GM19025 (cell line): ENCODE data around the gene SGIP1.

Experiments used
- ATAC-seq: cut with Tn5 transposase; IDR thresholded peaks from one replicate; pipeline ENCODE4 v1.9.1; 2021; ENCODE audit warnings: mild to moderate bottlenecking, low read depth, moderate library complexity; ENCODE audit not compliant: unreplicated experiment

SGIP1 gene

GRCh38 chr1:66676613-66677298 is 142.8 kb downstream of the SGIP1 start:
- ATAC-seq = no peak

GRCh38 chr1:66678146-66678545 is 144.2 kb downstream of the SGIP1 start:
- no peak for ATAC-seq

- ATAC-seq = no peak
These were observed 145.2 kb downstream of the SGIP1 start for GRCh38 chr1:66679140-66679539.

DNA sequence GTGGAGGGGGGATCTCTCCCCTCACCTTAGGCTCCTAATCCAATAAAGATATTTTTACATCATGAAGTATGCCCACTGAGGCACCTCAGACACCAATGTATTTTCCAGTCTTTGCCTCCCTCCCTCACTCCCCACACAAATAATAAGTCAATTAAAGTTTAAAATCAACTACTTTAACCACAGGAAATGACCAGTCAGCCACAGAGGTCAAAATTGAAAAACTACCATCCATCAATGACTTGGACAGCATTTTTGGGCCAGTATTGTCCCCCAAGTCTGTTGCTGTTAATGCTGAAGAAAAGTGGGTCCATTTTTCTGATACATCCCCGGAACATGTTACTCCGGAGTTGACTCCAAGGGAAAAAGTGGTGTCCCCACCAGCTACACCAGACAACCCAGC is 147.7 kb downstream of the SGIP1 start:
- ATAC-seq = no peak

GRCh38 chr1:66682106-66682505 is 148.2 kb downstream of the SGIP1 start:
- ATAC-seq = no peak

GRCh38 chr1:66684353-66684752 is 150.4 kb downstream of the SGIP1 start:
- no peak for ATAC-seq

DNA sequence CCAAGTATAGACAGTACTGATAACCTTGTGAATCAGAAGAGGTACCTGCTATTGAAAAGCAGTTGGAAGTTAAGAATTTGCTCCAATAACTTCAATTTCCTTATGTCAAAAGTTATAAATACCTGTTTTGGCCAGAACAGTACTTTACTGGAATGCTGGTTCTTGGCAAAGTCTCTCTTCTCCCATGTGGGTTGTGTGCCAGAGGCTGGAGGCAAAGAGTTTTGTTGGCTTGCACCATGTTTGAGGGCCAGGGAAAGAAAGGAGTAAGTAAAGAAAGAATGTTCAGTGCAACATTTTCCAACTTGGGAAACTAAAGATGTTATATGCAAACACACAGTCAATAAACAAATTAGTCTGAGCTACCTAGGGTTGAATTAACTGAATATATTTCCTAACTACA is 151.3 kb downstream of the SGIP1 start:
- no peak for ATAC-seq

DNA sequence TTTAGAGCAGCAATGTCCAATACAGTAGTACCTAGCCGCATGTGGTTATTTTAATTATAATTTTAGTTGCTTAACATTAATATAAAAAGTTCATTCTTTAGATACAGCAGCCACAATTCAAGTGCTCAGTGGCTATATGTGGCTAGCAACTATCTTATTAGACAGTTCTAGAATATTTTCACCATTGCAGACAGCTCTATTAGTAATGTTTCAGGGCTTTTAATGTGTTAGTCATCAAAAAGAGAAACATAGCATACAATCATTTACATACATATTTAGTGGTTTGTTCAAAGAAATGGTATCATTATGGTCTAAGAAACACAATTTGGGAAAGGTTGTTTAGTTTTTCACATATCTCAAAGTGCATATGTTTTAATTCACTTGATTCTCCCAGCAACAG is 151.7 kb downstream of the SGIP1 start:
- ATAC-seq = no peak

DNA sequence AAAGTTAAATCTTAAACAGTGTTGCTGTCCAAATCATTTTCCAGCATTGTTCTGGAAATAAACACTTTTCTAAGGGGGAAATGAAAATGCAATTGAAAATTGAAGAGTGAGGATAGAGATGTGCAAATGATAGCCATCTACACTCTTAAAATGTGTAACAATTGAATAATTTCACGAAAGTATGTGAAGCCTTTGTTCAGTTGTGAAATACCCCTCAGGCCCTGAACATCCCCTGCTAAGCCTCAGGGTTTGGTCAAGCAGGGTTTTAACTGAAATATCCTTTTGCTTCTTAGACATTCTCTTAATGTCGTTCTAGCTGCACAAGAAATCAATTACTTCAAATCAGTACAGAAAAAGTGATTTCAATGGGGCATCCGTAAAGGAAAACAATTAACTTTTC is 152.5 kb downstream of the SGIP1 start:
- ATAC-seq = no peak

DNA sequence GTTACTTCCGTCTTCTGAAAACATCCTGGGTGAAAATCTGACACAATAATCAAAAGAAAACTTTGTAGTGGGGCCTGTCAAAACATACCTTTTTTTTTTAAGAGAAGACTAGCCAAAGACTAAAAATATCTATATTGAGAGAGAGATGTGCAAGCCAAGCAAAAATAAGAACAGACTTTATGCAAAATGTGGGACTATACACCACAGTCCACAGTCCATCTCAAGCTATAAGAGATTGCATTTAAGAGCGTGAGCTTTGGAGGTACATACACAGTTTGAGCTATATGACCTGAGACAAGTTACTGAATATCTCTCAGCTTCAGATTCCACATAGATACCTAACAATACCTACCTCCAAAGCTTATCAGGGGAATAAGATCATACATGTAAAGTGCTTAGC is 153.4 kb downstream of the SGIP1 start:
- ATAC-seq = no peak

GRCh38 chr1:66690666-66691381 is 156.9 kb downstream of the SGIP1 start:
- ATAC-seq = no peak

DNA sequence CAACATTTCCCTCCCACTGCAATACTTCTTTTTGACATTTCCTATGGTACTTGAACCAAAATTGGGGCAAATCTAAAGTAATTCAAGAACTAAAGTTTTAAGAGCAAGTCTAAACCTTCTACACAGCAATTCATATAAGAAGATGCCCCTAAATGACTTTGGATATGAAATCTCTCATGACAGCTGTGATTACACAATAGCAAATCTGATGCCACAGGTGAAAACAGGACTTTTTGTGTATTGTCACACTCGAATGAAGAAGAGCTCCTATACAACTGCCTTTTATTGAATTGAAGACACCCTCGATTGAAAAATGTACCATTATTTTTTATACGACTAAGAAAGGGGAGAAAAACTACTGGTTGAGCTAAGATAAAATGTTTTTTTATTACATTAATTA is 158.7 kb downstream of the SGIP1 start:
- ATAC-seq = no peak

DNA sequence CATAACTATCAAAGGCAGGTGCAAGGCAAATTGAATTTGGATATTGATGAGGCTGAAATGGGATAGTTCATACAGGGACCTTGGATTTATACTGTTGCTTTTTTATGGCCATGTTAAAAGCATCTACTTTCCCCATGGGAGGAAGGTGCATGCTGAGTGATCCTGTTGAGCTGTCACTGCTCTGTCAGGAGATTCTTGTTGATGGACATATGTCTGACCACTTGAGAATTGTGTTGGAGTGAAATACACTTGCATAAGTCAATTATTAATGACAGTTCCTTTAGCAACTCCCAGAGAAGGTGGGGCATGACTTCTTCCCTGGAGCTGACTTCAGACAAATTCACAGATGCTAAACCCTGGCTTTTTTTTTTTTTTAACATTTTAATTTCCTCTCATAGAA is 159.9 kb downstream of the SGIP1 start:
- no peak for ATAC-seq

DNA sequence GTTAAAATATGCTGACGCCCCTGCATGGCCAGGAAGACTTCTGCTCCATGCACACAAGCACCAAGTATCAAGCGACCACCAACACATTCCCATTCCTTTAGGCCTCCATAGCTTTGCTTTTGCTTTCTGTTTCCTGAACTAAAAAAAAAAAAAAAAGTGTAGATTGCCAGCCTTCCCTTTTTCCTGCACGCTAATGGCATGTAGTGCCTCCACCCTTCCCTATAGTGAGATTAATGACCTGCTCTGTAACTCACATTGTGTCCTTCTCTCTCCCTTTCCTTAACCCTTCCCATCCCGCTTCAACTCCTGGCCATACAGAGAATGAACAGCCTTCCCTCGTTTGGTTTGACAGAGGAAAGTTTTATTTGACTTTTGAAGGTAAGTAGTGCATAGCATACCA is 161.2 kb downstream of the SGIP1 start:
- no peak for ATAC-seq

- ATAC-seq = no peak
These were observed 162.8 kb downstream of the SGIP1 start for GRCh38 chr1:66696771-66697170.

- no peak for ATAC-seq
These were observed 165.3 kb downstream of the SGIP1 start for GRCh38 chr1:66699213-66699612.

- no peak for ATAC-seq
These were observed 170.4 kb downstream of the SGIP1 start for GRCh38 chr1:66704177-66704875.

GRCh38 chr1:66705110-66705509 is 171.2 kb downstream of the SGIP1 start:
- no peak for ATAC-seq

DNA sequence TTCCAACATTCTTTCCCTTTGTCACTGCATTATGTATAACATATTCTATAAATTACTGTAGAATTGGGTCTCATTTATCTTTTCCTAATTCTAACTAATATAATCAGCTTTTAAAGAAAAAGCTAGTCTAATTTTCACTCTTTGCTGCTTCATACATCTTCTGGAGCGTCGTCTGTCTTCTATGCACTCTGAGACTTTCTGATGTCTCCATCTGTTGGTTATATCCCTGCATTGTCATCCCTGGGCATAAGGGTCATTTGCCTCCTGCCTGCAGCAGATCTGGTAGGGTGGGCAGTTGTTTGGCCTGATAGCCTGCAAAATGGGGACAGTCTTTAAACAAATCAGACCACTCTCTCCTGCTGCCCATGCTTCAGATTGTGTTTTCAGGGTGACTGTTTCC is 177.5 kb downstream of the SGIP1 start:
- no peak for ATAC-seq

DNA sequence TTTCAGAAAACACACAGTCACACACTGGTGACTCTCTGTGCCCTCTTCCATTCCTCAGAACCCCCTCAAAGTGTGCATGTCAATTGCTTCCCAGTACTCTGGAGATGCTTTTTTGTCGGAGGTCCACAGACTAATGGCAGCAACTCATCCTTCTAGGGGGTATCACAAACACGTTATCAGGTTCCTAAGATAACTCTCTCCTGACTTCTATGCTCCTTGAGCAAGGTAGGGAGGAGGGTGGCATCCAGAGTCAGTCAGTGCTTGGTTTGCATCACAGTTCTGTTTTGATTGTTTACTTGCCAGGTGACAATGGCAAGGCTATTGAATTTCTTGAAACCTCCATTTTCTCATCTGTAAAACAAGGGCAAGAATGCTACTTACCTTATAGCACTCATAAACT is 178.9 kb downstream of the SGIP1 start:
- ATAC-seq = no peak

DNA sequence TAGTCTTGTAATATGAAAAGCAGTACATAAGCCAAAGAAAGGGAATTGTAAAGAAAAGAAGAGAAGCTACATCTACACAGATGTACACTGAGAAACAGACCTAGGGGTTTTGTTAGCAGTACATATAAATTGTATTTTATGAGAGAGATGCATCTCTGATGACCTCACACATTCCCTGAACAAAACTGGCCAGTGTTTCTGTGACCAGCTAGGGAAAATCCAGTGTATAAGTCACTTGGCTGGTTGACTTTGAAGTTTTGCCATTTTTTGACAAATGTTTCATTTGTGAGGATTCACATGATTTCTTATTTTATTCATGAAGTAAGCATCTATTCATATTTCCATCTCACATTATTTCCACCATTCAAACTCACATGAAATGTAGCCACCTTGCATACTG is 190.0 kb downstream of the SGIP1 start:
- ATAC-seq = no peak
